GM12865 (cell line): Measurements from ENCODE around the gene SSBP2.

ENCODE experiments used
- DNase-seq: peaks from one replicate; pipeline ENCODE4 v3.0.0; 2010; ENCODE audit warnings: low read depth
- H3K4me3 ChIP-seq: 2 replicates; pipeline ENCODE4 v1.5.1; 2011; ENCODE audit warnings: mild to moderate bottlenecking, low read depth, low read length, control low read depth
- TF ChIP-seq, protein P1 (sequence below): IDR thresholded peaks from 2 replicates; pipeline ENCODE4 v1.5.1; 2011; ENCODE audit warnings: low read length, control low read depth, low read depth, inconsistent platforms; ENCODE audit not compliant: insufficient read depth; ENCODE audit errors: missing control alignments

The SSBP2 gene

DNA sequence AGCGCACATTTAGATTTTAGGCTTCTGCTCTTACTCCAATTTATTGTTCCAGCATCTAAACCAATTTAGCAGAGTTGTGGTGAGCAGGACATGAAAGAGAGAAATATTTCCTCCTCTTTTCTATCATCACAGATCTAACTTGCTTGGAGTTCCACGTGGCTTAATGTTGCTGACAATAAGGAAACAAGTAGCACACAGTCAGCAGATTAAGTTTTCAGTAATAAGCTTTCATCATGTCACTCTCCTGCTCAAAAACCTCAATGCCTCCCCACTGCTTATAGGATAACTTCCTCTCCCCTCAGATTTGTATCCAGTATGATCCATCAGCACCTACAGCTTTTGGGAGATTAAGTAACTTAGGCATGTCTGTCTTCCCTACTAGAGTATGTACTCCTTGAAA is 10.4 kb upstream of the SSBP2 start:
- TF ChIP-seq, protein P1, sequence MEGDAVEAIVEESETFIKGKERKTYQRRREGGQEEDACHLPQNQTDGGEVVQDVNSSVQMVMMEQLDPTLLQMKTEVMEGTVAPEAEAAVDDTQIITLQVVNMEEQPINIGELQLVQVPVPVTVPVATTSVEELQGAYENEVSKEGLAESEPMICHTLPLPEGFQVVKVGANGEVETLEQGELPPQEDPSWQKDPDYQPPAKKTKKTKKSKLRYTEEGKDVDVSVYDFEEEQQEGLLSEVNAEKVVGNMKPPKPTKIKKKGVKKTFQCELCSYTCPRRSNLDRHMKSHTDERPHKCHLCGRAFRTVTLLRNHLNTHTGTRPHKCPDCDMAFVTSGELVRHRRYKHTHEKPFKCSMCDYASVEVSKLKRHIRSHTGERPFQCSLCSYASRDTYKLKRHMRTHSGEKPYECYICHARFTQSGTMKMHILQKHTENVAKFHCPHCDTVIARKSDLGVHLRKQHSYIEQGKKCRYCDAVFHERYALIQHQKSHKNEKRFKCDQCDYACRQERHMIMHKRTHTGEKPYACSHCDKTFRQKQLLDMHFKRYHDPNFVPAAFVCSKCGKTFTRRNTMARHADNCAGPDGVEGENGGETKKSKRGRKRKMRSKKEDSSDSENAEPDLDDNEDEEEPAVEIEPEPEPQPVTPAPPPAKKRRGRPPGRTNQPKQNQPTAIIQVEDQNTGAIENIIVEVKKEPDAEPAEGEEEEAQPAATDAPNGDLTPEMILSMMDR: no peak
- H3K4me3 ChIP-seq: no peak overlapping the region

GRCh38 chr5:81760521-81760920 is 9.6 kb upstream of the SSBP2 start:
- no peak for DNase-seq
- TF ChIP-seq, protein P1: no peak
- H3K4me3 ChIP-seq: no peak overlapping the region

More for the DNA sequence above, 10.4 kb upstream of the SSBP2 start:
- DNase-seq: no peak

GRCh38 chr5:81759632-81760005 is 8.7 kb upstream of the SSBP2 start:
- TF ChIP-seq, protein P1: no peak
- no peak overlapping the region for H3K4me3 ChIP-seq
- DNase-seq: no peak

GRCh38 chr5:81757404-81757803 is 6.5 kb upstream of the SSBP2 start:
- no peak overlapping the region for H3K4me3 ChIP-seq
- TF ChIP-seq, protein P1: no peak
- no peak for DNase-seq

- no peak overlapping the region for H3K4me3 ChIP-seq
- DNase-seq: no peak
- TF ChIP-seq, protein P1: no peak
These were observed 5.1 kb upstream of the SSBP2 start for GRCh38 chr5:81756016-81756415.

GRCh38 chr5:81755320-81755719 is 4.4 kb upstream of the SSBP2 start:
- TF ChIP-seq, protein P1: no peak
- no peak overlapping the region for H3K4me3 ChIP-seq
- DNase-seq: no peak

GRCh38 chr5:81754621-81755020 is 3.7 kb upstream of the SSBP2 start:
- H3K4me3 ChIP-seq: no peak overlapping the region
- DNase-seq: no peak
- TF ChIP-seq, protein P1: no peak
